Thymus (tissue), 11 donors: ENCODE measurements around the gene POGK. TPM values are rescaled to one million over a fixed set of nuclear protein-coding genes. Genes with fewer than 3 reads are reported as not detected.
"Not testable (repeated sequence)": the region's sequence is repeated elsewhere in the genome, so short reads cannot be mapped to it uniquely, and the experiment has no call there.

ENCODE experiments used
- DNase-seq, 9 donors: peaks; one replicate each; pipeline ENCODE4 v3.0.0-alpha.2; 2013; ENCODE audit warnings: low spot score in 9 of 9, low read depth in 6 of 9, missing footprints in 1 of 9
- H3K27ac ChIP-seq, 2 donors: one replicate each; pipeline ENCODE4 v1.5.1; 2013; ENCODE audit warnings: control low read depth in 1 of 2, low read depth in 1 of 2, low read length in 1 of 2, mild to moderate bottlenecking in 1 of 2, moderate library complexity in 1 of 2
- H3K27me3 ChIP-seq, 2 donors: one replicate each; pipeline ENCODE4 v1.5.1; 2013; ENCODE audit warnings: low read length in 1 of 2; ENCODE audit not compliant: control insufficient read depth in 2 of 2, insufficient read depth in 1 of 2
- H3K36me3 ChIP-seq, 2 donors: one replicate each; pipeline ENCODE4 v1.5.1; 2013; ENCODE audit warnings: low read length in 1 of 2, mild to moderate bottlenecking in 1 of 2, moderate library complexity in 1 of 2; ENCODE audit not compliant: control insufficient read depth in 2 of 2, insufficient read depth in 2 of 2
- H3K4me1 ChIP-seq, 2 donors: one replicate each; pipeline ENCODE4 v1.5.1; 2013; ENCODE audit warnings: low read length in 2 of 2; ENCODE audit not compliant: control insufficient read depth in 2 of 2, insufficient read depth in 2 of 2
- H3K4me3 ChIP-seq, 2 donors: one replicate each; pipeline ENCODE4 v1.5.1; 2013; ENCODE audit warnings: low read length in 2 of 2, control low read depth in 1 of 2, mild to moderate bottlenecking in 1 of 2
- H3K9me3 ChIP-seq, 2 donors: one replicate each; pipeline ENCODE4 v1.5.1; 2013; ENCODE audit warnings: low read length in 1 of 2, mild to moderate bottlenecking in 1 of 2; ENCODE audit not compliant: control insufficient read depth in 2 of 2, insufficient read depth in 1 of 2
- WGBS: extraction: QIAGEN DNeasy Blood & Tissue Kit; methylation state at CpG from one replicate; pipeline ENCODE4 v1.1.7; 2013; 5-methylcytosine and 5-hydroxymethylcytosine counted together
- polyA plus RNA-seq: library from polyadenylated mRNA; stranded (reverse); fragments of 200-250 nt; gene quantifications from one replicate; pipeline ENCODE4 v1.2.3, GENCODE V29; 2013
- total RNA-seq: library from RNA; stranded (reverse); fragments of 120-200 nt; gene quantifications from one replicate; pipeline ENCODE4 v1.2.4, GENCODE V29; 2013
- donor health status: healthy.

POGK gene
- total and polyA plus RNA-seq, 2 donors = 14.1 to 15.7 TPM

GRCh38 chr1:166822385-166822784 lies 16.9 kb upstream of the POGK start:
- no peaks in the 10 kb centered on the region for H3K4me1 ChIP-seq
- H3K9me3 ChIP-seq = no peaks in the 10 kb centered on the region
- no peak overlapping the region for H3K27ac ChIP-seq
- H3K36me3 ChIP-seq = no peaks in the 10 kb centered on the region
- 88% methylated on average over 7 of the region's 7 CpGs for WGBS
- no peak overlapping the region for H3K4me3 ChIP-seq
- H3K27me3 ChIP-seq = no peaks in the 10 kb centered on the region
- no peak for DNase-seq

GRCh38 chr1:166827426-166827825 lies 11.8 kb upstream of the POGK start:
- Histone ChIP-seq H3K27me3 (no peaks in the 10 kb centered on the region), H3K9me3 (peaks cover 0 to 4% of the 10 kb centered on the region in 2 donors), H3K4me1 (no peaks in the 10 kb centered on the region), H3K27ac (no peak overlapping the region), H3K4me3 (no peak overlapping the region), H3K36me3 (no peaks in the 10 kb centered on the region)
- no peak for DNase-seq

- not testable (repeated sequence) for H3K27ac ChIP-seq, DNase-seq, H3K36me3 ChIP-seq, H3K4me3 ChIP-seq, H3K9me3 ChIP-seq, H3K4me1 ChIP-seq, H3K27me3 ChIP-seq
- 81% methylated on average over 1 of the region's 1 CpG for WGBS
Observed at GRCh38 chr1:166829762-166830161, 9.5 kb upstream of the POGK start.

GRCh38 chr1:166836733-166837132 lies 2.5 kb upstream of the POGK start:
- 98% methylated on average over 4 of the region's 4 CpGs for WGBS
- DNase-seq = peak in 1 of 9 donors; percentile 13
- Histone ChIP-seq H3K27ac (no peak overlapping the region), H3K27me3 (no peaks in the 10 kb centered on the region), H3K4me1 (peaks cover 7 to 20% of the 10 kb centered on the region in 2 donors), H3K4me3 (no peak overlapping the region), H3K9me3 (no peaks in the 10 kb centered on the region), H3K36me3 (peaks cover 6 to 9% of the 10 kb centered on the region in 2 donors)

GRCh38 chr1:166839600-166840308 lies 479 bp downstream of the POGK start:
- Histone ChIP-seq H3K36me3 (peaks cover 22 to 37% of the 10 kb centered on the region in 2 donors), H3K27ac (peak overlapping the region in 1 of 2 donors; percentile 72), H3K9me3 (no peaks in the 10 kb centered on the region), H3K4me1 (peaks cover 10 to 20% of the 10 kb centered on the region in 2 donors), H3K27me3 (no peaks in the 10 kb centered on the region), H3K4me3 (peak overlapping the region; percentile 64 to 67)
- peak in 6 of 9 donors; percentile 22 to 68 (median 42) for DNase-seq
- 1% methylated on average over 82 of the region's 82 CpGs for WGBS

GRCh38 chr1:166840309-166841274 lies 1.3 kb downstream of the POGK start:
- 76% methylated on average over 16 of the region's 16 CpGs for WGBS
- Histone ChIP-seq H3K4me1 (peaks cover 10 to 20% of the 10 kb centered on the region in 2 donors), H3K4me3 (peak overlapping the region; percentile 48 to 67), H3K9me3 (no peaks in the 10 kb centered on the region), H3K36me3 (peaks cover 30 to 41% of the 10 kb centered on the region in 2 donors), H3K27ac (peak overlapping the region in 1 of 2 donors; percentile 23), H3K27me3 (no peaks in the 10 kb centered on the region)
- DNase-seq = peak in 2 of 9 donors; percentile 6 to 15

GRCh38 chr1:166843322-166843721 lies 4.0 kb downstream of the POGK start:
- H3K36me3 ChIP-seq = peaks cover 42 to 64% of the 10 kb centered on the region in 2 donors
- H3K27ac ChIP-seq = no peak overlapping the region

GRCh38 chr1:166843769-166844596 lies 4.7 kb downstream of the POGK start:
- Histone ChIP-seq H3K27ac (no peak overlapping the region), H3K36me3 (peaks cover 45 to 71% of the 10 kb centered on the region in 2 donors), H3K4me1 (peaks cover 7 to 12% of the 10 kb centered on the region in 2 donors), H3K27me3 (no peaks in the 10 kb centered on the region), H3K4me3 (no peak overlapping the region), H3K9me3 (no peaks in the 10 kb centered on the region)
- WGBS = 98% methylated on average over 7 of the region's 7 CpGs
- no peak for DNase-seq

More at GRCh38 chr1:166843322-166843721, 4.0 kb downstream of the POGK start:
- DNase-seq = no peak
- H3K4me3 ChIP-seq = no peak overlapping the region
- H3K27me3 ChIP-seq = no peaks in the 10 kb centered on the region
- peaks cover 10 to 17% of the 10 kb centered on the region in 2 donors for H3K4me1 ChIP-seq
- H3K9me3 ChIP-seq = no peaks in the 10 kb centered on the region
- 98% methylated on average over 6 of the region's 6 CpGs for WGBS
